Kidney (tissue), 14 donors: ENCODE measurements around the gene SORBS1. TPM values are rescaled to one million over a fixed set of nuclear protein-coding genes. Genes with fewer than 3 reads are reported as not detected.

ENCODE experiments used
- DNase-seq, 5 donors: peaks; one replicate each; pipeline ENCODE4 v3.0.0-alpha.2; 2013 to 2020
- FAIRE-seq: peaks from 2 replicates; lab custom pipeline; 2012; peaks lifted over from hg19 to GRCh38; lab: Jason Lieb, UNC
- H3K27ac ChIP-seq, 2 donors: one replicate each; pipeline ENCODE4 v1.7.0; 2013; ENCODE audit warnings: low read depth in 2 of 2, low read length in 2 of 2, inconsistent platforms in 1 of 2
- H3K27me3 ChIP-seq: one replicate; pipeline ENCODE4 v1.7.1; 2013; ENCODE audit warnings: low read length, inconsistent platforms; ENCODE audit not compliant: control insufficient read depth, insufficient read depth
- H3K36me3 ChIP-seq, 3 donors: one replicate each; pipeline versions ENCODE4 v1.7.0 to v1.7.1; 2013; ENCODE audit warnings: low read length in 3 of 3, control low read depth in 1 of 3, inconsistent platforms in 1 of 3; ENCODE audit not compliant: insufficient read depth in 3 of 3, control insufficient read depth in 2 of 3
- H3K4me1 ChIP-seq, 3 donors: one replicate each; pipeline versions ENCODE4 v1.7.0 to v1.7.1; 2013; ENCODE audit warnings: low read length in 3 of 3, inconsistent platforms in 1 of 3, low read depth in 1 of 3; ENCODE audit not compliant: control insufficient read depth in 2 of 3, insufficient read depth in 2 of 3
- H3K4me3 ChIP-seq, 3 donors: one replicate each; pipeline versions ENCODE4 v1.7.0 to v1.8.1; 2013; ENCODE audit warnings: low read length in 3 of 3, control low read depth in 1 of 3, inconsistent platforms in 1 of 3
- H3K9ac ChIP-seq, 3 donors: one replicate each; pipeline versions ENCODE4 v1.7.0 to v1.7.1; 2013; ENCODE audit warnings: low read length in 3 of 3, control low read depth in 1 of 3, inconsistent platforms in 1 of 3
- H3K9me3 ChIP-seq, 3 donors: one replicate each; pipeline versions ENCODE4 v1.7.0 to v1.7.1; 2013; ENCODE audit warnings: low read length in 3 of 3, control low read depth in 1 of 3, inconsistent platforms in 1 of 3; ENCODE audit not compliant: control insufficient read depth in 2 of 3, insufficient read depth in 1 of 3
- intact Hi-C: fragments of 100-400 bp; cut with DNase I; formaldehyde crosslinking; loops from one replicate; pipeline ENCODE4 v1.11.1; 2022
- polyA plus RNA-seq: library from polyadenylated mRNA; stranded (reverse); fragments of 350-450 nt; fragmentation: Illumina TruSeq; extraction: RNeasy Lipid Tissue Mini Kit (QIAGEN cat#74804); gene quantifications from one replicate; pipeline ENCODE4 v1.2.3, GENCODE V29; 2014; ENCODE audit warnings: low read depth, low replicate concordance; ENCODE audit not compliant: insufficient read depth
- total RNA-seq: library from RNA; stranded (reverse); fragmentation: NEBNext Ultra II Directional; extraction: Animal tissue kit (Norgen Biotek cat#: 25700); gene quantifications from one replicate; pipeline ENCODE4 v1.2.1, GENCODE V29; 2021
- TF ChIP-seq, protein P1 (sequence below): IDR thresholded peaks from 3 replicates; pipeline ENCODE4 v1.5.1; 2012; ENCODE audit warnings: mild to moderate bottlenecking, moderate library complexity, borderline replicate concordance; ENCODE audit not compliant: insufficient read depth; ENCODE audit errors: extremely low read depth
- donor health status: control.
- donor health status: control.
- donor health status: control.
- donor health status: control.
- donor health status: control.
- donor health status: DM: yes; HTN: yes; CAD: no.
- donor health status: Normal renal cell carcinoma (clear cell type).

Gene SORBS1
- total and polyA plus RNA-seq, 2 donors from 2014 or later: 12.2 to 91.7 TPM

GRCh38 chr10:95601116-95601719, 40.0 kb upstream of the SORBS1 start:
- FAIRE-seq: no peak
- Histone ChIP-seq H3K9ac (no peak overlapping the region), H3K36me3 (no peaks in the 10 kb centered on the region), H3K27me3 (no peaks in the 10 kb centered on the region), H3K4me3 (no peak overlapping the region), H3K27ac (no peak overlapping the region), H3K4me1 (no peaks in the 10 kb centered on the region), H3K9me3 (no peaks in the 10 kb centered on the region)
- intact Hi-C loops: loop anchor here (5.0 to 10.0 kb wide), 2 partner anchors 169 to 226 kb away; no protein-coding TSS in a partner anchor
- TF ChIP-seq, protein P1, sequence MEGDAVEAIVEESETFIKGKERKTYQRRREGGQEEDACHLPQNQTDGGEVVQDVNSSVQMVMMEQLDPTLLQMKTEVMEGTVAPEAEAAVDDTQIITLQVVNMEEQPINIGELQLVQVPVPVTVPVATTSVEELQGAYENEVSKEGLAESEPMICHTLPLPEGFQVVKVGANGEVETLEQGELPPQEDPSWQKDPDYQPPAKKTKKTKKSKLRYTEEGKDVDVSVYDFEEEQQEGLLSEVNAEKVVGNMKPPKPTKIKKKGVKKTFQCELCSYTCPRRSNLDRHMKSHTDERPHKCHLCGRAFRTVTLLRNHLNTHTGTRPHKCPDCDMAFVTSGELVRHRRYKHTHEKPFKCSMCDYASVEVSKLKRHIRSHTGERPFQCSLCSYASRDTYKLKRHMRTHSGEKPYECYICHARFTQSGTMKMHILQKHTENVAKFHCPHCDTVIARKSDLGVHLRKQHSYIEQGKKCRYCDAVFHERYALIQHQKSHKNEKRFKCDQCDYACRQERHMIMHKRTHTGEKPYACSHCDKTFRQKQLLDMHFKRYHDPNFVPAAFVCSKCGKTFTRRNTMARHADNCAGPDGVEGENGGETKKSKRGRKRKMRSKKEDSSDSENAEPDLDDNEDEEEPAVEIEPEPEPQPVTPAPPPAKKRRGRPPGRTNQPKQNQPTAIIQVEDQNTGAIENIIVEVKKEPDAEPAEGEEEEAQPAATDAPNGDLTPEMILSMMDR: peak; percentile 96
- peak; percentile 83 to 97 (median 89) for DNase-seq

DNA sequence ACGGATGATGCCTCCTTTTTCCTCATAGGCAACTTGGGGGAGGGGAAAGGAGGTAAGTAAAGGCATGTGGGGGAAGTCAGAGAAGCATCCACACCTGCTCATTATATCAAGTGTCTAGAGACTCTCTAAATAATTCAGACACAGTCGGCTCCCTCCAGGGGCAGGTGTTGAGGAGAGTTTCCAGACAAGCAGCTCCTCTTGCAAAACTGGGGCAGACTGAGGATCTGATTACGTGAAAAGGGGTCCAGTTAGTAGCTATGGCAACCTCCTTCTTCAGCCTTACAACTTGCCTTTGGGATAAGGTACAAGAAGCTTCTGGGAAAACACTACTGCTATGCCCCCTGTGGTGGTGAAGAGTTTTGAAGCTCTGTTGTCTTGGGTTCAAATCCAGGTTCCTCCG, 39.0 kb upstream of the SORBS1 start:
- no peak for DNase-seq
- H3K9me3 ChIP-seq: no peaks in the 10 kb centered on the region
- no peak overlapping the region for H3K27ac ChIP-seq
- no peaks in the 10 kb centered on the region for H3K4me1 ChIP-seq
- FAIRE-seq: no peak
- no peak overlapping the region for H3K4me3 ChIP-seq
- H3K27me3 ChIP-seq: no peaks in the 10 kb centered on the region
- TF ChIP-seq, protein P1: no peak
- H3K9ac ChIP-seq: no peak overlapping the region
- H3K36me3 ChIP-seq: no peaks in the 10 kb centered on the region
- intact Hi-C loops: loop anchor here (5.0 to 10.0 kb wide), 2 partner anchors 168 to 225 kb away; no protein-coding TSS in a partner anchor

GRCh38 chr10:95597788-95598187, 36.6 kb upstream of the SORBS1 start:
- FAIRE-seq (no peak), DNase-seq (no peak)
- no peaks in the 10 kb centered on the region for H3K36me3 ChIP-seq
- no peaks in the 10 kb centered on the region for H3K9me3 ChIP-seq
- no peaks in the 10 kb centered on the region for H3K27me3 ChIP-seq
- H3K4me1 ChIP-seq: no peaks in the 10 kb centered on the region
- no peak overlapping the region for H3K9ac ChIP-seq
- intact Hi-C loops: no loop called here
- H3K27ac ChIP-seq: no peak overlapping the region
- TF ChIP-seq, protein P1: no peak
- H3K4me3 ChIP-seq: no peak overlapping the region
